ENCODE results near the gene CYTH2.

Gene CYTH2

DNA sequence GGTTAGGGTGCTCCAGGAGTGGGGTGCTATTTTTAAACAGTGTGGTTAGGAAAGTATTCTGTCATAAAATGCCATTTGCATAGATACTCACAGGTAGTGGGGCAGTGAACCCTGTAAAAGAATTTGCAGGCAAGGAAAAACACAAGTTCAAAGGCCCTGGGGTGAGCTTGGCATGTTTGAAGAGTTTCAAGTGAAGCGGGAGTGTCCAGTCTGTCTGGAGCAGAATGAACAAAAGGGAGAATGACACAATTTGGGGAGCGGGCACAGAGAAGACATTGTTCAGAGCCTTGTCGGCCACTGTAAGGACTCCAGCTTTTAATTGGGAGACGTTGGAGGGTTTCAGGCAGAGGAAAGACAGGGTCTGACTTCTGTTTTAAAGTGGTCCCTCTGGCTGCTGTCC, 20.6 kb upstream of the CYTH2 start:
- TF ChIP-seq, protein P1, sequence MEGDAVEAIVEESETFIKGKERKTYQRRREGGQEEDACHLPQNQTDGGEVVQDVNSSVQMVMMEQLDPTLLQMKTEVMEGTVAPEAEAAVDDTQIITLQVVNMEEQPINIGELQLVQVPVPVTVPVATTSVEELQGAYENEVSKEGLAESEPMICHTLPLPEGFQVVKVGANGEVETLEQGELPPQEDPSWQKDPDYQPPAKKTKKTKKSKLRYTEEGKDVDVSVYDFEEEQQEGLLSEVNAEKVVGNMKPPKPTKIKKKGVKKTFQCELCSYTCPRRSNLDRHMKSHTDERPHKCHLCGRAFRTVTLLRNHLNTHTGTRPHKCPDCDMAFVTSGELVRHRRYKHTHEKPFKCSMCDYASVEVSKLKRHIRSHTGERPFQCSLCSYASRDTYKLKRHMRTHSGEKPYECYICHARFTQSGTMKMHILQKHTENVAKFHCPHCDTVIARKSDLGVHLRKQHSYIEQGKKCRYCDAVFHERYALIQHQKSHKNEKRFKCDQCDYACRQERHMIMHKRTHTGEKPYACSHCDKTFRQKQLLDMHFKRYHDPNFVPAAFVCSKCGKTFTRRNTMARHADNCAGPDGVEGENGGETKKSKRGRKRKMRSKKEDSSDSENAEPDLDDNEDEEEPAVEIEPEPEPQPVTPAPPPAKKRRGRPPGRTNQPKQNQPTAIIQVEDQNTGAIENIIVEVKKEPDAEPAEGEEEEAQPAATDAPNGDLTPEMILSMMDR (IDR thresholded peaks at IDR 0.05), result no peak
- peaks cover 25 to 27% of the 10 kb centered on the region in 2 experiments for H3K4me1 ChIP-seq (ENCODE audit: control insufficient read depth in 1 of 2, insufficient read depth in 1 of 2, low read depth in 1 of 2, low read length in 1 of 2)
- peaks cover 30% of the 10 kb centered on the region for H3K36me3 ChIP-seq
- peaks cover 19% of the 10 kb centered on the region for H3K27me3 ChIP-seq
- no peaks in the 10 kb centered on the region for H3K9me3 ChIP-seq
- H3K27ac ChIP-seq, result no peak overlapping the region
- H3K4me3 ChIP-seq (ENCODE audit: low read depth in 1 of 2, low read length in 1 of 2), result no peak overlapping the region

- H3K4me1 ChIP-seq (ENCODE audit: control insufficient read depth in 1 of 2, insufficient read depth in 1 of 2, low read depth in 1 of 2, low read length in 1 of 2), result peaks cover 8 to 11% of the 10 kb centered on the region in 2 experiments
- no peak overlapping the region for H3K27ac ChIP-seq
- no peaks in the 10 kb centered on the region for H3K9me3 ChIP-seq
- TF ChIP-seq, protein P1 (IDR thresholded peaks at IDR 0.05), result no peak
- H3K27me3 ChIP-seq, result peaks cover under 1% of the 10 kb centered on the region
- H3K36me3 ChIP-seq, result peaks cover 33% of the 10 kb centered on the region
- H3K4me3 ChIP-seq (ENCODE audit: low read depth in 1 of 2, low read length in 1 of 2), result no peak overlapping the region
Observed at GRCh38 chr19:48450441-48450840, 18.7 kb upstream of the CYTH2 start.

- Histone ChIP-seq H3K4me1 (ENCODE audit: control insufficient read depth in 1 of 2, insufficient read depth in 1 of 2, low read depth in 1 of 2, low read length in 1 of 2) (peaks cover 6 to 8% of the 10 kb centered on the region in 2 experiments), H3K9me3 (no peaks in the 10 kb centered on the region), H3K4me3 (ENCODE audit: low read depth in 1 of 2, low read length in 1 of 2) (no peak overlapping the region), H3K36me3 (peaks cover 33% of the 10 kb centered on the region), H3K27me3 (no peaks in the 10 kb centered on the region), H3K27ac (no peak overlapping the region)
- TF ChIP-seq, protein P1 (IDR thresholded peaks at IDR 0.05), result no peak
Observed at GRCh38 chr19:48450863-48451262, 18.3 kb upstream of the CYTH2 start.

GRCh38 chr19:48451624-48452023, 17.5 kb upstream of the CYTH2 start:
- Histone ChIP-seq H3K9me3 (no peaks in the 10 kb centered on the region), H3K4me3 (ENCODE audit: low read depth in 1 of 2, low read length in 1 of 2) (no peak overlapping the region), H3K36me3 (peaks cover 33% of the 10 kb centered on the region), H3K27me3 (no peaks in the 10 kb centered on the region), H3K27ac (no peak overlapping the region), H3K4me1 (ENCODE audit: control insufficient read depth in 1 of 2, insufficient read depth in 1 of 2, low read depth in 1 of 2, low read length in 1 of 2) (peaks cover 0 to under 1% of the 10 kb centered on the region in 2 experiments)
- TF ChIP-seq, protein P1 (IDR thresholded peaks at IDR 0.05), result no peak

DNA sequence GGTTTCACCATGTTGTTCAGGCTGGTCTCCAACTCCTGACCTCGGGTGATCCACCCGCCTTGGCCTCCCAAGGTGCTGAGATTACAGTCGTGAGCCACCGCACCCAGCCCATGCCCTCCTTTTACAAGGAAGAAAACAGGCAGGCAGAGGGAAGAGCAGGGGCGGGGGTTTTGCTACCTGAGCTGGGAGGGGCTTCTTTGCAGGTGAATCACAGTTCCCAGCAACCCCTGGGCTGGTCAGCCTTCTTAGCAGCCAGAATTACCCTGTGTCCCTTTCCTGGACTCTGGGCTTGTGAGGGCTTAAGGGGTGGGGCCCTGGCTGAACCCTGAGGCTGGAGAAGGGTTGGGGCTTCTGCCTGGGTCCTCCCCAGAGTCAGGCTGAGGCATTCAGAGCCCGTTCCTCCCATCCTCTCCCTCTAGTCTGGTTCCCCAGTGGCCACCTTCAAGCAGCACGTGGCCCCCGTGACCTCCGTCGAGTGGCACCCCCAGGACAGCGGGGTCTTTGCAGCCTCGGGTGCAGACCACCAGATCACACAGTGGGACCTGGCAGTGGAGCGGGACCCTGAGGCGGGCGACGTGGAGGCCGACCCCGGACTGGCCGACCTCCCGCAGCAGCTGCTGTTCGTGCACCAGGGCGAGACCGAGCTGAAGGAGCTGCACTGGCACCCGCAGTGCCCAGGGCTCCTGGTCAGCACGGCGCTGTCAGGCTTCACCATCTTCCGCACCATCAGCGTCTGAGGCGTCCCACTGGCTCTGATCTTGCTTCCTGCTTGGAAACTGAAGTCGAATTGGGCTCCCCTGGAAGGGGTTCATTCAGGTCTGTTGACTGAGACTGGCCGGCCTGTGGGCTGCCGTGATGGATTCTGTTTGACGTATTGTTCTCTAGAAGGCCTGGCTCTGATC, 16.6 kb upstream of the CYTH2 start:
- TF ChIP-seq, protein P1 (IDR thresholded peaks at IDR 0.05), result no peak
- H3K4me3 ChIP-seq (ENCODE audit: low read depth in 1 of 2, low read length in 1 of 2), result no peak overlapping the region

More for the DNA sequence above, 16.6 kb upstream of the CYTH2 start:
- Histone ChIP-seq H3K4me1 (ENCODE audit: control insufficient read depth in 1 of 2, insufficient read depth in 1 of 2, low read depth in 1 of 2, low read length in 1 of 2) (no peaks in the 10 kb centered on the region), H3K27ac (no peak overlapping the region), H3K36me3 (peaks cover 33% of the 10 kb centered on the region), H3K9me3 (no peaks in the 10 kb centered on the region), H3K27me3 (no peaks in the 10 kb centered on the region)
